Thyroid gland (tissue), 4 donors: ENCODE data around the gene PELI1. TPM values are rescaled to one million over a fixed set of nuclear protein-coding genes. Genes with fewer than 3 reads are reported as not detected.

Source experiments
- DNase-seq, 2 donors: peaks; one replicate each; pipeline ENCODE4 v3.0.0-alpha.2; 2019
- H3K27ac ChIP-seq, 3 donors: fragments of 200-600 bp; sonication (generic); 1 replicate in 2 of 3; 2 replicates in 1 of 3; pipeline ENCODE4 v1.5.1; 2016 to 2019; ENCODE audit warnings: mild to moderate bottlenecking in 1 of 3, moderate library complexity in 1 of 3
- H3K27me3 ChIP-seq: fragments of 200-600 bp; sonication (generic); one replicate; pipeline ENCODE4 v1.5.1; 2019
- H3K36me3 ChIP-seq, 2 donors: fragments of 200-600 bp; sonication (generic); one replicate each; pipeline ENCODE4 v1.5.1; 2016 to 2019
- H3K4me1 ChIP-seq, 2 donors: fragments of 200-600 bp; sonication (generic); one replicate each; pipeline ENCODE4 v1.5.1; 2017 to 2019
- H3K4me3 ChIP-seq, 3 donors: fragments of 200-600 bp; sonication (generic); replicated peaks in 1 of 3; 1 replicate in 2 of 3; 2 replicates in 1 of 3; pipeline ENCODE4 v1.5.1; 2016; ENCODE audit warnings: mild to moderate bottlenecking in 1 of 3
- H3K9me3 ChIP-seq: fragments of 200-600 bp; sonication (generic); one replicate; pipeline ENCODE4 v1.5.1; 2017
- POLR2A ChIP-seq, 2 donors: fragments of 450-650 bp; IDR thresholded peaks; one replicate each; pipeline ENCODE4 v1.6.1; 2017; ENCODE audit warnings: antibody characterized with exemption in 2 of 2, mild to moderate bottlenecking in 2 of 2, moderate library complexity in 1 of 2
- WGBS, 2 donors: methylation state at CpG; one replicate each; pipeline ENCODE4 v1.1.5; 2017; 5-methylcytosine and 5-hydroxymethylcytosine counted together
- intact Hi-C: fragments of 100-400 bp; cut with DNase I; formaldehyde crosslinking; loops from one replicate; pipeline ENCODE4 v1.15.1; 2023
- total RNA-seq, 4 donors: library from RNA; depleted of rRNA; stranded (reverse); fragments of >200 nt; gene quantifications; one replicate each; pipeline ENCODE4 v1.2.3, GENCODE V29; 2016
- TF ChIP-seq, protein P1 (sequence below), 6 experiments: fragments of 200-600 bp in 3 of 6; fragments of 450-650 bp in 3 of 6; sonication (generic) in 3 of 6; IDR thresholded peaks; one replicate each; pipeline ENCODE4 v1.5.1; 2016 to 2019; ENCODE audit warnings: antibody characterized with exemption in 6 of 6, mild to moderate bottlenecking in 2 of 6, inconsistent platforms in 1 of 6, moderate library complexity in 1 of 6

The PELI1 gene
- total RNA-seq, 4 donors from 2014 or later, result 5.2 to 17.1 (median 11.4) TPM

DNA sequence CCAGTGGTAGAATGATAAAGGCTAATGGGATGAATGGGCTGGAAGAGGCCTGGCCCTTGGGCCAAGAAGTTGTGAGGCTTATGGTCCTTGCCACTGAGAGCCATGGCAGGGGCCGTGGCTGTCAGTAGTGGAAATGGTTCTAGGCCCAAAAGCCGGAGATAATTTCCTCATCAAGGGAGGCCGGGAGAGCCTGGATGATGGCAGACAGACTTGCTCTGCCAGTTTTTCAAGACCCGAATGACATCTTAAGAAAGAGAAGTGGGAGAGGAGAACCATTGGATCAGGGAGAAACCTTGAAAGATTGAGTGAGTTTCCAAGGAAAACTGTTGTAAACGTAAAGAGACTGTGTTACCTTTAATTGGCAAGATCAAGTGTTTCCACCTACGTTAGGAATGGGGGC is 78.7 kb downstream of the PELI1 start:
- 37 to 60% methylated on average over 6 of the region's 6 CpGs for WGBS, 2 donors
- DNase-seq, result no peak
- Histone ChIP-seq H3K4me3 (no peak overlapping the region), H3K4me1 (no peaks in the 10 kb centered on the region), H3K27me3 (no peaks in the 10 kb centered on the region), H3K36me3 (no peaks in the 10 kb centered on the region), H3K9me3 (no peaks in the 10 kb centered on the region), H3K27ac (no peak overlapping the region)
- intact Hi-C loops, result no loop called here
- TF ChIP-seq POLR2A (IDR thresholded peaks at IDR 0.05), result no peak
- TF ChIP-seq, protein P1, sequence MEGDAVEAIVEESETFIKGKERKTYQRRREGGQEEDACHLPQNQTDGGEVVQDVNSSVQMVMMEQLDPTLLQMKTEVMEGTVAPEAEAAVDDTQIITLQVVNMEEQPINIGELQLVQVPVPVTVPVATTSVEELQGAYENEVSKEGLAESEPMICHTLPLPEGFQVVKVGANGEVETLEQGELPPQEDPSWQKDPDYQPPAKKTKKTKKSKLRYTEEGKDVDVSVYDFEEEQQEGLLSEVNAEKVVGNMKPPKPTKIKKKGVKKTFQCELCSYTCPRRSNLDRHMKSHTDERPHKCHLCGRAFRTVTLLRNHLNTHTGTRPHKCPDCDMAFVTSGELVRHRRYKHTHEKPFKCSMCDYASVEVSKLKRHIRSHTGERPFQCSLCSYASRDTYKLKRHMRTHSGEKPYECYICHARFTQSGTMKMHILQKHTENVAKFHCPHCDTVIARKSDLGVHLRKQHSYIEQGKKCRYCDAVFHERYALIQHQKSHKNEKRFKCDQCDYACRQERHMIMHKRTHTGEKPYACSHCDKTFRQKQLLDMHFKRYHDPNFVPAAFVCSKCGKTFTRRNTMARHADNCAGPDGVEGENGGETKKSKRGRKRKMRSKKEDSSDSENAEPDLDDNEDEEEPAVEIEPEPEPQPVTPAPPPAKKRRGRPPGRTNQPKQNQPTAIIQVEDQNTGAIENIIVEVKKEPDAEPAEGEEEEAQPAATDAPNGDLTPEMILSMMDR (IDR thresholded peaks at IDR 0.05), result no peak

DNA sequence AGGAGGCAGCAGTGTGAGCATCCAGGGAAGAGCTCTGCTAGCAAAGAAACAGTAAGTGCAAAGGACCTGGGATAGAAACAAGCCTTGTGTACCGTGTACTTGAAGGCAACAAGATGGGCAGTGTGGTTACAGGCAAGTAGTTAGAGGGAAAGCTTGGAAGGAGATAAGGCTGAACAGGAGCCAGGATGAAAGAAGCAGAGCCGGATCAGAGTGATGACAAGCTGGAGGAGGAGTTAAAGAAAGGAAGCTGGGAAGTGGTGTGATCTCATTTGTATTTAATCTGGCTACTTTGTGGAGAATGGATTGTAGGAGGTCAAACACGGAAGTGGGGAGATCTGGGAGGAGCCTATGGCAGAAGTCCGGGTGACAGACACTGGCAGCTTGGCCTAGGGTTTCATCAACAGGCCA is 80.3 kb downstream of the PELI1 start:
- H3K4me3 ChIP-seq, result no peak overlapping the region
- H3K27me3 ChIP-seq, result no peaks in the 10 kb centered on the region
- TF ChIP-seq POLR2A (IDR thresholded peaks at IDR 0.05), result no peak
- TF ChIP-seq, protein P1 (IDR thresholded peaks at IDR 0.05), result no peak
- peak overlapping the region in 2 of 3 donors; percentile 18 to 46 for H3K27ac ChIP-seq
- 54 to 71% methylated on average over 4 of the region's 4 CpGs for WGBS, 2 donors
- intact Hi-C loops, result no loop called here
- no peaks in the 10 kb centered on the region for H3K36me3 ChIP-seq
- DNase-seq, result no peak
- H3K4me1 ChIP-seq, result no peaks in the 10 kb centered on the region
- no peaks in the 10 kb centered on the region for H3K9me3 ChIP-seq

GRCh38 chr2:64063454-64063853 is 80.8 kb downstream of the PELI1 start:
- no peaks in the 10 kb centered on the region for H3K4me1 ChIP-seq
- no peaks in the 10 kb centered on the region for H3K27me3 ChIP-seq
- no peak overlapping the region for H3K27ac ChIP-seq
- no peak for TF ChIP-seq POLR2A (IDR thresholded peaks at IDR 0.05)
- TF ChIP-seq, protein P1 (IDR thresholded peaks at IDR 0.05), result no peak
- no peak for DNase-seq
- H3K9me3 ChIP-seq, result no peaks in the 10 kb centered on the region
- no peaks in the 10 kb centered on the region for H3K36me3 ChIP-seq
- WGBS, 2 donors, result 96% methylated on average over 3 of the region's 3 CpGs
- intact Hi-C loops, result no loop called here
- H3K4me3 ChIP-seq, result no peak overlapping the region

GRCh38 chr2:64062840-64063239 is 81.4 kb downstream of the PELI1 start:
- TF ChIP-seq POLR2A (IDR thresholded peaks at IDR 0.05), result no peak
- TF ChIP-seq, protein P1 (IDR thresholded peaks at IDR 0.05), result no peak
- Histone ChIP-seq H3K9me3 (no peaks in the 10 kb centered on the region), H3K4me1 (no peaks in the 10 kb centered on the region), H3K27me3 (no peaks in the 10 kb centered on the region), H3K4me3 (no peak overlapping the region), H3K27ac (no peak overlapping the region), H3K36me3 (no peaks in the 10 kb centered on the region)
- intact Hi-C loops, result no loop called here
- no peak for DNase-seq

GRCh38 chr2:64059270-64059669 is 85.0 kb downstream of the PELI1 start:
- no peak overlapping the region for H3K4me3 ChIP-seq
- H3K27me3 ChIP-seq, result no peaks in the 10 kb centered on the region
- H3K9me3 ChIP-seq, result no peaks in the 10 kb centered on the region
- H3K4me1 ChIP-seq, result no peaks in the 10 kb centered on the region
- H3K36me3 ChIP-seq, result no peaks in the 10 kb centered on the region
- intact Hi-C loops, result no loop called here
- no peak for TF ChIP-seq POLR2A (IDR thresholded peaks at IDR 0.05)
- TF ChIP-seq, protein P1 (IDR thresholded peaks at IDR 0.05), result no peak
- H3K27ac ChIP-seq, result no peak overlapping the region
- no peak for DNase-seq
